Liver (tissue), 3 donors: ENCODE measurements around the gene ARFGAP2.

Experiments
- TAF1 ChIP-seq: conservative IDR thresholded peaks from 2 replicates; pipeline ENCODE4 v1.6.1; 2016; ENCODE audit warnings: antibody characterized with exemption, mild to moderate bottlenecking
- TF ChIP-seq, protein P1 (sequence below): fragments of 150-350 bp; IDR thresholded peaks from 2 replicates; pipeline ENCODE4 v1.5.1; 2017; ENCODE audit warnings: improper control_type of control experiment, low read depth, low read length; ENCODE audit not compliant: missing input control
- donor health status: healthy.
- donor health status: healthy.

DNA sequence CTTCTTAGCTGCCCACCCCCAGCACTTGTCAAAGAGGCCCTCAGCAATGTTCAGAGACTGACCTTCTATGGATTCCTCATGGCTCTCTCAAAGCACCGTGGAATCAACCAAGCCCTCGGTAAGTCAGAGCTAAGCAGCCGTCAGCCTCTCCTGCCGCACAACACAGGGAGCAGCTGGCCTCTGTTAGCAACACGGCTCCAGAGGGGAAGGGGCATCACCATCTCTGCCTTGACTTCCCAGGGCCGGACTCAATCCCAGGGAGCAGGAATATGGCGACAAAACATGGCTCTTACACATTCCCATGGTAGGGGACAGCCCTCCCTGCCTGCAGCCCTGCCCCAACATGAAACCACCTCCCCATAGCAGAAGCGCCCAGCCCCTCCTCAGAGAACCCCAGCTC is 18.9 kb downstream of the ARFGAP2 start:
- TF ChIP-seq, protein P1, sequence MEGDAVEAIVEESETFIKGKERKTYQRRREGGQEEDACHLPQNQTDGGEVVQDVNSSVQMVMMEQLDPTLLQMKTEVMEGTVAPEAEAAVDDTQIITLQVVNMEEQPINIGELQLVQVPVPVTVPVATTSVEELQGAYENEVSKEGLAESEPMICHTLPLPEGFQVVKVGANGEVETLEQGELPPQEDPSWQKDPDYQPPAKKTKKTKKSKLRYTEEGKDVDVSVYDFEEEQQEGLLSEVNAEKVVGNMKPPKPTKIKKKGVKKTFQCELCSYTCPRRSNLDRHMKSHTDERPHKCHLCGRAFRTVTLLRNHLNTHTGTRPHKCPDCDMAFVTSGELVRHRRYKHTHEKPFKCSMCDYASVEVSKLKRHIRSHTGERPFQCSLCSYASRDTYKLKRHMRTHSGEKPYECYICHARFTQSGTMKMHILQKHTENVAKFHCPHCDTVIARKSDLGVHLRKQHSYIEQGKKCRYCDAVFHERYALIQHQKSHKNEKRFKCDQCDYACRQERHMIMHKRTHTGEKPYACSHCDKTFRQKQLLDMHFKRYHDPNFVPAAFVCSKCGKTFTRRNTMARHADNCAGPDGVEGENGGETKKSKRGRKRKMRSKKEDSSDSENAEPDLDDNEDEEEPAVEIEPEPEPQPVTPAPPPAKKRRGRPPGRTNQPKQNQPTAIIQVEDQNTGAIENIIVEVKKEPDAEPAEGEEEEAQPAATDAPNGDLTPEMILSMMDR = no peak
- no peak for TF ChIP-seq TAF1
